NCI-H2171 (cell line): ENCODE measurements around the gene RASA3.

Experiments used
- DNase-seq: peaks from one replicate; lab custom pipeline; 2025; lab: John Stamatoyannopoulos, UW

RASA3 gene

GRCh38 chr13:114054830-114055439 lies 77.5 kb downstream of the RASA3 start:
- DNase-seq, result no peak

GRCh38 chr13:114054264-114054663 lies 78.2 kb downstream of the RASA3 start:
- no peak for DNase-seq

- DNase-seq, result no peak
These were observed 79.4 kb downstream of the RASA3 start for GRCh38 chr13:114053026-114053425.

DNA sequence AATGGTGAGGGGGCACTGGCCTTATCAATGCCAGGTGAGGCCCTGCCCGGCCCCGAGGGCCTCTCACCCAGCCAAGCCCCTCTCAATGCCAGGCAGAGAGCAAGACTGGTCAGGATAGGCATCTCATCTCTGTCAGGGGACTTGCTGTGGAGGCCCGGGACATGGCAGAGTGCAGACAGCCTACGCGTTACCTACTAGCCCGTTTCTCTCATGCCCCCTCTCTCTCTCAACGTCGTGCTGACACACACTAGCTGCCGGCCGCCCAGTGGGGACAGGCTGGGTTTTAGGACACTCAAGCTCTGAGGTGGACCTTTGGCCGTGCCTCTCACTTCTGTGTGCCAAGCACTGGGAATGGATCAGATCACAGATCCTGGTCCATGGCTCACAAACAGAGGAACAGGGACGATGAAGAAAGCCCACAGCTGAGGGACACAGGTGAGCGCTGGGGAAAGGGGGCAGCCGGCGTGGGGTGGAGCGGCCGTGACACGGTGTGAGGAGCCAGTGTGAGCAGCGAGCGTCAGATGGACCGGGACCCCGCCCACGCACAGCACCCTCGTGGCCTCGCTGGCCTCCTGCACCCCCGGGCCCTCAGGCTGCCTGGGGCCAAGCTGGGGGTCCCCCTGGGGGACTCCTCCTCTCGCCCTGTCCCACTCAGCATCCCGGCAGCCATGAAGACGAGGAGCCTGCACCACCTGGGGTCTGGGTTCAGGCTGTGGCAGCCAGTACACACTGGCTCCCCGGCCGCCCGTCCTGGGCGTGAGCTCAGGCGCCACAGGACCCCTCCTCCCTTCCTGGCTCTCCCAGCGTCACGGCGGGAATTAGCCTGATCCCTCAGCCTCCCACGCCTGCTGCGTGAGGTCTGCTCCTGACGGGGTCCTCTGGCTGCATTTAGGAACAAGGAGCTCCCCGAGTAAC lies 81.6 kb downstream of the RASA3 start:
- no peak for DNase-seq

DNA sequence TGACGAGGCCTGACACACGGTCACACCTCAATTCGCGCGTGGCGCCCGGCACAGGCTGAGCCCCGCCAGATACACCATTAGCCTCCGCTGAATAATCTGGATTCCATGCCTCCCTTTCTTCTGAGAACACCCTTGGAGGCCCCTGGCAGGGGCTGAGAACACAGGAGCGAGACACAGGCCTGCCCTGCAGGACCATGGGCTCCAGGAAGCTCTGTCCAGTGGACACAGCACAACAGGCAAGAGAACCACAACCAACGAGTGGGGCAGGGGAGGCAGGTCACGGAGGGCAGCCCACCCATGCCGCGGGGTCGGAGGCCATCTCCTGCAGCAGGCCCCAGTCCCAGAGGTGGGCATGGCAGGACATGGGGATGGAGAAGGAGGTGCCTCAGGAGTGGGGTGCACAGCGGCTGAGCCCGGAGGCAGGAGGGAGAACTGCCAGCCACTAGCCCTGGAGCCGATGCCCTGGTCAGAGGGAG lies 82.8 kb downstream of the RASA3 start:
- no peak for DNase-seq

- no peak for DNase-seq
These were observed 83.4 kb downstream of the RASA3 start for GRCh38 chr13:114049026-114049425.

DNA sequence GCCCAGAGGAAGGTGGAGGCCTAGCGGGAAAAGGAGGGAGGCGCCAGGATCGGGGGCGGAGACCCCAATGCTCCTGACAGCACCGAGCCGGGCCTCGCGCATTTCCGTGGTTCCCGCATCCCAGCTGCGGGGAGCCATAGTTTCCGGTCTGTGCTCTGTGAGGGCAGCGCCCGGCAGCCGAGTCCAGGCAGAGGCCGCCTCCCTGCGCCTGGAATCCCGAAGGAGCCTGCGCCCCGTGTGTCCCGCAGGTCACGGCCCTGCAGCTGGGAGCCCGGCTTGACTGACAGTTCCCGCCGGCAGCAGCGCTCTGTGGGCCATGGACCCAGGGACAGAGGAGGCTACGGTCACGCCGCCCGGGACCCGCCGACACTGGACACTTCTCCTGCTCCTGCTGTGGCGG lies 84.0 kb downstream of the RASA3 start:
- DNase-seq, result no peak

DNA sequence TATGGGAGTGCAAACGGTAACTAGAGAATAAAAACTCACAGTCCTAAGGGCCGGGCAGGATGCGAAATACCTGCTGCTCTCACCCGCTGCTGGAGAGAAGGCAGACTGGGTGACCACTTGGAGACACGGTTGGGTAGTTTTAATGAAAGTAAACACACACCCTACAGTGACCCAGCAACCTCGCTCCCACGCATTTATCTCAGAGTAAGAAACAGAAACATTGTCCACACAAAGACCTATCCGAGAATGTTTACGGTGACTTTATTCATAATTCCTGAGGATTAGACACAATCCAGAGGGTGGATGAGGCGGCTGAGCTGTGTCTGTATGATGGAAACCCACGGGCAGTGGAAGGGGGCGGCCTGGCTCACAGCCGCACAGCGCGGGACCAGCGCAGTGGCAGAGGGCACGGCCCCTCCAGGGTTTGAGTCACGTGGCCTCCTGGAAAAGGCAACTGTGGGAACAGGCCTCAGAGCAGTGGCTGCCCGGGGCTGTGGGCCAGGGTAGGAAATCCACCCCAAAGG lies 85.0 kb downstream of the RASA3 start:
- DNase-seq, result no peak

DNA sequence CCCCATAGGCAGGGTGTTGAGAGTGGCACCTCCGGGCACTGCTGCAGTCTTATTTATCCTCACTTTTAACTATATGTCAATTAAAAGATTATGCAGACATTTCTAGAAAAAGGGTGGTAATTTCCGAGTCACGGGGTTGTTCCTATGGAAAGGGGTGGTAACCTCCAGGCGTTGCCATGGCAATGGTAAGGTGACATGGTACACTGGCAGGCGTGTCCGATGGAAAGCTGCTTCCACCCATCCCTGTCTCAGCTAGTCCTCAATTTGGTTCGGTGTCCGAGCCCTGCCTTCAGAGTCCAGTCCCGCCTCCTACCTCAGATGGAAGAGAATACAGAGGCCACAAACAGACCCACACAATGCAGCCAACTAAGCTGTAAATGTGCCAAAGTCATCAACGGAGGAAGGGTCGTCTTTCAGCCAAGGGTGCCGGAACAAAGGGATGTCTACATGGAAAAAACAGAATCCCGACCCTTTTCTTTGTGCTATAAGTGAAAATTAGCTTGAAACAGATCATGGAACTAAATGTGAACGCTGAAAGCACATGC lies 85.9 kb downstream of the RASA3 start:
- no peak for DNase-seq

- DNase-seq, result no peak
These were observed 87.2 kb downstream of the RASA3 start for GRCh38 chr13:114045113-114045735.

DNA sequence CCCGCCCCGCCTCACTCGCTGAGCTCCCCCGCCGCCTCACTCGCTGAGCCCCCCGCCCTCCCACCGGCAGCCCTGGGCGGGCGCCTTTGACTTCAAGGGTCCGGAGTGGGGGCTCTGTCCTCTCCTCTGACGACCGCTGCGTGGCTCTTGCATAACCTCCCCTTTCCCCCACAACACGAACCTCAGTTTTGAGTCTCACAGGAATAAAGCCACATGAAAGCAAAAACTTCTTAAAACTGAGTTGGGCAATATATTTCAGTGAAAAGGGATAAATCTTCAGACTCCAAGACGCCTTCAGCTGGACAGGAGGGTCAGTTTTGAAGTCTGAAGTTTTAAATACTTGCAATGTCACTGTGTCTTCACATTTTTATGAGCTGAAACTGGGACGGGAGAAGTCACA lies 87.9 kb downstream of the RASA3 start:
- no peak for DNase-seq

DNA sequence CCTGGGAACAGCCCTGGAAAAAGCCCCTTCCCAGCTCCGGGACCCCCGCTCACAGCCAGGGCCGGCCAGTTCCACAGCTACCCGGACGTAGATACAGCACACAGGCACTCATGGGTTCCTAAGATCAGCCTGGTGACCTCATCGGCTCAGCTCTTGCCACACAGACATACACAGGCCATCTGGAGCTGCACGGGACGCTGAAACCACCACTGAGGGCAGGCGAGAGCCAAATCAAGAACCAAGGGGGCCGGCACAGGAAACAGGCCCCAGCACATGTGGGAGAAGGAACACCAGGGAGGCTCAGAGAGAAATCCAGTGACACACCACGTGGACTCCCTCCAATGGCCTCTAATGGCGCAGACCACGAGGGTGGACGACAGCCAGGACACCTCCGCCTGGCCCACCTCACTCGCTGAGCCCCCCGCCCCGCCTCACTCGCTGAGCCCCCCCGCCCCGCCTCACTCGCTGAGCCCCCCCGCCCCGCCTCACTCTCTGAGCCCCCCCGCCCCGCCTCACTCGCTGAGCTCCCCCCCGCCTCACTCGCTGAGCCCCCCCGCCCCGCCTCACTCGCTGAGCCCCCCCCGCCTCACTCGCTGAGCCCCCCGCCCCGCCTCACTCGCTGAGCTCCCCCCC lies 88.9 kb downstream of the RASA3 start:
- DNase-seq, result no peak

DNA sequence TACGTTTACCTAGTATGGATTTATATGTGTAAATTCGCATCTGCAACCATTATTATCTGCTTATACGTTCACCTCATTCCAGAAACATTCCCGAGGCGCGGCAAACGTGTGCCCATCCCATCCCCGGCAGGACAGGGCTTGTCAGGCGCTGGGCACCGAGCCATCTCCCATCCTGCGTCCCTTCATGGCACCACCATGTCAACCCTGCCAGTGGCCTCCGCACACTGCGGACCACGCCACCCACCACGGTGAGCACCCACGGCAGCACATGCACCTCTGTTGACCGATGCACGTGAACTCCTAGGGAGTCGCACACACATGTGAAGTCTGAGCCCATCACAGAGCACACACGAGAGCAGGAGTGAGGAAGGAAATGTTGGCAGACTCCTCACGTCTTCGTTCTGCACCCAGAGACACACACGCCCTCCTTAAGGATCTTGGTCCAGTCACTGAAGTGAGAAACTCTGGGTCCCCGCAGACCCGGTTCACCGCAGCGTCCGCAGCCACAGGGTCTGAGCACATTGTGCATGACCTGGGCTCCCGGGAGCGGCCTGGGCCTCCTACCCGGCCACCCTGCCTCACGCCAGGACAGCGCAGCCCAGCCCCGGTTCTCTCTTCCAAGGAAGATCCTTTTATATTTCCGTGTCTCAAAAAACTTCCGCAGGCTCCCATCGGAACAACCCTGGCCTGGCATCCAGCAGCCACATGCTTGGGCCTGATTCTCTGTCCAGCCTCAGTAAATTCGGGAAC lies 90.2 kb downstream of the RASA3 start:
- no peak for DNase-seq

GRCh38 chr13:114041493-114041892 lies 90.9 kb downstream of the RASA3 start:
- no peak for DNase-seq

DNA sequence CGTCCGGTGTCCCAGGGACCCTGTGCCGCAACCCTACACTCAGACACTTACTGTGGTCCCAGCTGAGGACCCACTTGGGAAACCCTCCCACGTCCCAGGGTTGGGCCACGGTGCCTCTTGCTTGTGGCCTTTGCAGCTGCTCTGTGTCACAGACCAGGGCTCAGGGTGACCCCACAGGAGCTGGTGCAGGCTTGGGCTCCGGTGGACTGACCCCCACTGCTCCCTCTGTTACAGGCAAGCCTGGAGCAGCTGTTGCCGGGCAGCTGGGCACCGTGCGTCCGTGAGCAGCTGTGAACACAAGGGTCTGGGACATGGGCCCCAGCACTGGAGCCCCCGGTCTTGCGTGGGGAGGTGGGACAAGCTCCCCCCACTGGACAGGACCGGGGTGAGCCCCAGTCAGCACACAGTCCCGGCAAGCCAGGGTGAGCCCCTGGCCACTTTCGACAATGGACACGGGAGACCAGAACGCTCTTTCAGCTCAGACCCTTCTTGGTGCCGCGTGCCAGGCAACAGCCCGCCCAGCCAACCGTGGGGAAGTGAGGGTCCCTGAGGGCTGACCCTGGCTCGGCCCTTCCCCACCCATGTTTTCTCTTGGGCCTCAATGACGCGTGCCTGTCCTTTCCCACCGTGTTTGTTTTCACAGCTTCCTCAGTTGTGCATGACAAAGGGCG lies 92.8 kb downstream of the RASA3 start:
- no peak for DNase-seq

DNA sequence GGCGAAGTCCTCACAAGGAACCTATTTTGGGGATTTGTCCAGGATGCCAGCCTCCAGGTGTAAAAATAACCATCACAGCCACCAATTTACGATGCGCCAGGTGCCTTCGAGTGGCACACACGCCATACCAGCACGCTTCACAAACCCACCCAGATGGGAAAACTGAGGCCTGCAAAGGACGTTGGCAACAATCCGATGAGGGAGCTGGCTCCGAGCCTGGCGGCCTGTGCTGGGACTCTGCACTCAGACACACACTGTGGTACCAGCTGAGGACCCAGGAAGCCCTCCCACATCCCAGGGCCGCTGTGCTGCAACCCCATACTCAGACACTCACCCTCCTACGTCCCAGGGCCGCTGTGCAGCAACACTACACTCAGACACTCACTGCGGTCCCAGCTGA lies 93.5 kb downstream of the RASA3 start:
- no peak for DNase-seq

- DNase-seq, result no peak
These were observed 94.2 kb downstream of the RASA3 start for GRCh38 chr13:114038211-114038613.

- DNase-seq, result no peak
These were observed 94.7 kb downstream of the RASA3 start for GRCh38 chr13:114037674-114038073.

GRCh38 chr13:114035583-114036531 lies 96.6 kb downstream of the RASA3 start:
- DNase-seq, result no peak
